SKM-1 (cell line): ENCODE results near the gene CNOT3.
A peak's percentile ranks its signal among the peaks of the same experiment; 100 is the strongest.
"Not testable (repeated sequence)": the region's sequence is repeated elsewhere in the genome, so short reads cannot be mapped to it uniquely, and the experiment has no call there.

Source experiments
- DNase-seq: peaks from one replicate; lab custom pipeline; 2025; ENCODE audit not compliant: unreplicated experiment; lab: John Stamatoyannopoulos, UW

Gene CNOT3

GRCh38 chr19:54191011-54191810 is 53.6 kb downstream of the CNOT3 start, which contains the start of gene TSEN34:
TSEN34 (plus strand) TSS chr19:54191308; CDS start chr19:54191365, 57 bp downstream.
- DNase-seq, result peak; percentile 20

- no peak for DNase-seq
Observed at GRCh38 chr19:54191811-54192453, 54.4 kb downstream of the CNOT3 start.

GRCh38 chr19:54193011-54193410 is 55.4 kb downstream of the CNOT3 start:
- no peak for DNase-seq

GRCh38 chr19:54194463-54194862 is 56.9 kb downstream of the CNOT3 start:
- DNase-seq, result not testable (repeated sequence)

- DNase-seq, result no peak
Observed at GRCh38 chr19:54196536-54196935, 59.0 kb downstream of the CNOT3 start.

GRCh38 chr19:54197121-54197520 is 59.6 kb downstream of the CNOT3 start:
- no peak for DNase-seq

GRCh38 chr19:54199401-54199800 is 61.8 kb downstream of the CNOT3 start:
- no peak for DNase-seq

GRCh38 chr19:54201172-54201701 is 63.7 kb downstream of the CNOT3 start:
- DNase-seq, result no peak

GRCh38 chr19:54201980-54202379 is 64.4 kb downstream of the CNOT3 start:
- no peak for DNase-seq

GRCh38 chr19:54203151-54203611 is 65.6 kb downstream of the CNOT3 start:
- no peak for DNase-seq

GRCh38 chr19:54204767-54205468 is 67.4 kb downstream of the CNOT3 start:
- no peak for DNase-seq
